Hepatocyte (in vitro differentiated cells): Measurements from ENCODE around the gene NAV2.

Experiments
- EZH2 ChIP-seq: fragments of 200-600 bp; sonication (generic); IDR thresholded peaks from 2 replicates; pipeline ENCODE4 v1.6.1; 2016; ENCODE audit warnings: antibody characterized with exemption, mild to moderate bottlenecking, borderline replicate concordance
- EZH2phosphoT487 ChIP-seq: fragments of 200-600 bp; sonication (generic); IDR thresholded peaks from one replicate; pipeline ENCODE4 v1.6.1; 2018; ENCODE audit warnings: antibody characterized with exemption, mild to moderate bottlenecking, low read depth, moderate library complexity; ENCODE audit not compliant: unreplicated experiment, severe bottlenecking
- TF ChIP-seq, protein P1 (sequence below): fragments of 200-600 bp; sonication (generic); IDR thresholded peaks from 2 replicates; pipeline ENCODE4 v1.5.1; 2016; ENCODE audit warnings: antibody characterized with exemption, mild to moderate bottlenecking; ENCODE audit not compliant: poor library complexity

DNA sequence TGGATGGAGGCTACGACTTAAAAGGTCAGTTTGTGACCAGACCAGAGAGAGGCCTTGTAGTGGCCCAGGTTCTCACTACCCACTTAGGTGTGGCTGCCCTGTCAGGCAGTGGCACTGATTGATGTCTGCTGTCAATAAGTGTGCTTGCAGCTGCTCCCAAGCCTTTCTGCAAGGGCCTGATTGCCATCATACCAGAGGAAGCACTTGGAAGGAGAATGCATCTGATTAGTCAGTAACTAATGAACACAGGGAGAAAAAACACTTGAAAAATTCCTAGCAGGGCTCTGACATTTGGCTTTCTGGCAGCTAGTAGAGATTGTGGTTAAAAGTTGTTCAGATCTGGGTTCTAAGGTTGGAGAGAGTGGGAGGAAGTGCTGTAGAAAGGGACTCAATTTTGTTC is 107.5 kb downstream of the NAV2 start:
- TF ChIP-seq EZH2, result no peak
- TF ChIP-seq, protein P1, sequence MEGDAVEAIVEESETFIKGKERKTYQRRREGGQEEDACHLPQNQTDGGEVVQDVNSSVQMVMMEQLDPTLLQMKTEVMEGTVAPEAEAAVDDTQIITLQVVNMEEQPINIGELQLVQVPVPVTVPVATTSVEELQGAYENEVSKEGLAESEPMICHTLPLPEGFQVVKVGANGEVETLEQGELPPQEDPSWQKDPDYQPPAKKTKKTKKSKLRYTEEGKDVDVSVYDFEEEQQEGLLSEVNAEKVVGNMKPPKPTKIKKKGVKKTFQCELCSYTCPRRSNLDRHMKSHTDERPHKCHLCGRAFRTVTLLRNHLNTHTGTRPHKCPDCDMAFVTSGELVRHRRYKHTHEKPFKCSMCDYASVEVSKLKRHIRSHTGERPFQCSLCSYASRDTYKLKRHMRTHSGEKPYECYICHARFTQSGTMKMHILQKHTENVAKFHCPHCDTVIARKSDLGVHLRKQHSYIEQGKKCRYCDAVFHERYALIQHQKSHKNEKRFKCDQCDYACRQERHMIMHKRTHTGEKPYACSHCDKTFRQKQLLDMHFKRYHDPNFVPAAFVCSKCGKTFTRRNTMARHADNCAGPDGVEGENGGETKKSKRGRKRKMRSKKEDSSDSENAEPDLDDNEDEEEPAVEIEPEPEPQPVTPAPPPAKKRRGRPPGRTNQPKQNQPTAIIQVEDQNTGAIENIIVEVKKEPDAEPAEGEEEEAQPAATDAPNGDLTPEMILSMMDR, result no peak
- TF ChIP-seq EZH2phosphoT487, result no peak
